ENCODE measurements around the gene ADCY10. TPM values are rescaled to one million over a fixed set of nuclear protein-coding genes. Genes with fewer than 3 reads are reported as not detected.
A peak's percentile ranks its signal among the peaks of the same experiment; 100 is the strongest.

ADCY10 gene
- total RNA-seq, 1 donor from 2014 or later: 0.94 TPM

- Mint-ChIP-seq H3K36me3 (ENCODE audit: unreplicated experiment) (peaks cover 63% of the 10 kb centered on the region), H3K9me3 (ENCODE audit: unreplicated experiment) (peaks cover 13% of the 10 kb centered on the region), H3K4me3 (ENCODE audit: unreplicated experiment) (no peak overlapping the region), H3K27me3 (ENCODE audit: unreplicated experiment) (no peaks in the 10 kb centered on the region), H3K4me1 (ENCODE audit: unreplicated experiment) (peaks cover 18% of the 10 kb centered on the region), H3K27ac (ENCODE audit: unreplicated experiment) (no peak overlapping the region)
- no peak for DNase-seq (ENCODE audit: extremely low spot score, unreplicated experiment)
- no peak for TF ChIP-seq CTCF (IDR thresholded peaks at IDR 0.05)
Observed at GRCh38 chr1:167775178-167775577, 138.8 kb downstream of the ADCY10 start.

- no peak for TF ChIP-seq CTCF (IDR thresholded peaks at IDR 0.05)
- no peaks in the 10 kb centered on the region for H3K27me3 Mint-ChIP-seq (ENCODE audit: unreplicated experiment)
- no peak overlapping the region for H3K4me3 Mint-ChIP-seq (ENCODE audit: unreplicated experiment)
- no peak for DNase-seq (ENCODE audit: extremely low spot score, unreplicated experiment)
- peaks cover 8% of the 10 kb centered on the region for H3K9me3 Mint-ChIP-seq (ENCODE audit: unreplicated experiment)
- H3K36me3 Mint-ChIP-seq (ENCODE audit: unreplicated experiment): peaks cover 63% of the 10 kb centered on the region
- H3K27ac Mint-ChIP-seq (ENCODE audit: unreplicated experiment): peak overlapping the region; percentile 39
- H3K4me1 Mint-ChIP-seq (ENCODE audit: unreplicated experiment): peaks cover 18% of the 10 kb centered on the region
Observed at GRCh38 chr1:167774710-167775109, 139.2 kb downstream of the ADCY10 start.

GRCh38 chr1:167773516-167773915 is 140.4 kb downstream of the ADCY10 start:
- Mint-ChIP-seq H3K27ac (ENCODE audit: unreplicated experiment) (no peak overlapping the region), H3K4me3 (ENCODE audit: unreplicated experiment) (no peak overlapping the region), H3K36me3 (ENCODE audit: unreplicated experiment) (peaks cover 63% of the 10 kb centered on the region), H3K9me3 (ENCODE audit: unreplicated experiment) (peaks cover under 1% of the 10 kb centered on the region), H3K27me3 (ENCODE audit: unreplicated experiment) (no peaks in the 10 kb centered on the region), H3K4me1 (ENCODE audit: unreplicated experiment) (peaks cover 18% of the 10 kb centered on the region)
- DNase-seq (ENCODE audit: extremely low spot score, unreplicated experiment): no peak
- TF ChIP-seq CTCF (IDR thresholded peaks at IDR 0.05): no peak

- Mint-ChIP-seq H3K4me3 (ENCODE audit: unreplicated experiment) (no peak overlapping the region), H3K36me3 (ENCODE audit: unreplicated experiment) (peaks cover 70% of the 10 kb centered on the region), H3K9me3 (ENCODE audit: unreplicated experiment) (no peaks in the 10 kb centered on the region), H3K27me3 (ENCODE audit: unreplicated experiment) (no peaks in the 10 kb centered on the region), H3K27ac (ENCODE audit: unreplicated experiment) (no peak overlapping the region), H3K4me1 (ENCODE audit: unreplicated experiment) (peaks cover 18% of the 10 kb centered on the region)
- TF ChIP-seq CTCF (IDR thresholded peaks at IDR 0.05): no peak
- no peak for DNase-seq (ENCODE audit: extremely low spot score, unreplicated experiment)
Observed at GRCh38 chr1:167772436-167772835, 141.5 kb downstream of the ADCY10 start.

GRCh38 chr1:167770127-167770526 is 143.8 kb downstream of the ADCY10 start:
- H3K27me3 Mint-ChIP-seq (ENCODE audit: unreplicated experiment): no peaks in the 10 kb centered on the region
- peaks cover 4% of the 10 kb centered on the region for H3K4me1 Mint-ChIP-seq (ENCODE audit: unreplicated experiment)
- TF ChIP-seq CTCF (IDR thresholded peaks at IDR 0.05): no peak
- no peak overlapping the region for H3K4me3 Mint-ChIP-seq (ENCODE audit: unreplicated experiment)
- DNase-seq (ENCODE audit: extremely low spot score, unreplicated experiment): no peak
- H3K9me3 Mint-ChIP-seq (ENCODE audit: unreplicated experiment): no peaks in the 10 kb centered on the region
- no peak overlapping the region for H3K27ac Mint-ChIP-seq (ENCODE audit: unreplicated experiment)
- H3K36me3 Mint-ChIP-seq (ENCODE audit: unreplicated experiment): peaks cover 62% of the 10 kb centered on the region

All from osteocyte (in vitro differentiated cells).